GM19351 (cell line): ENCODE measurements around the gene LCAT.

ENCODE experiments used
- ATAC-seq: cut with Tn5 transposase; IDR thresholded peaks from one replicate; pipeline ENCODE4 v1.9.1; 2021; ENCODE audit warnings: mild to moderate bottlenecking, moderate library complexity; ENCODE audit not compliant: unreplicated experiment

LCAT gene

DNA sequence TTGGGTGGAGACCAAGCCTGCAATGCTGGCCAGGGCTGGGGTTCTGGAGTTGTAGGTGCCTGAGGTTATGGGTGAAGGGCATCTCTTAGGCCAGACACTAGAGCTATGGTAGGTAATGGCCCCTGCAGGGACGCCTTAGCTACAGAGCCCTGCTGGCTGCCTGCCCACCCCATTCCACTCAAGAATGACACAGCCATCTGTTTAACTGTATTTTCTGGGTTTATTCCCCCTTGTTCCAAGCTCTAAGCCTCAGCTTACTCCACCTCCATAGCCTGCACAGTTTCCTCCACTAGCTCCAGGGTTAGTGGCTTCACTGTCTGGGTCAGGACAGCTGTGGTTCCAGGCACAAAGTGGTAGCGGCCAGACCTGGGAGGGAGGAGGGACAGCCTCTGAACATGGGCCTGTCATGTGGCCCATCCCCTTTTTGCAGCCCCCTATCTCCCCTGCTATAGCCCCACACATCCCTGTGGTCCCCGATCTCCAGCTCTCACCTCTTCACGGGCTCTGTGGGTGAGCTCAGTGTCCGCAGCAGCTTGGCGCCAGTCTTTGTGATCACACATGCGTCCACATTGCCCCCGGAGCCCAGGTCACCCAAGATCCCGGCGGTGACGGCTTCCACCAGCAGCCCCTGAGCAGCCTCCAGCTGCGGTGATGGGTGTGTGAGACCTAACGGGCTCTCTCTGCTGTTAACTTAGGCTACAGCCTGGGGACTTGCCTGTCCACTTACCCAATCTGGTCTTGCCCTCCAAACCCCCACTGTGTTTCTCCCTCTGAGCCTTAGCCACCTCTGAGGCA, 9.4 kb downstream of the LCAT start:
- ATAC-seq: no peak

DNA sequence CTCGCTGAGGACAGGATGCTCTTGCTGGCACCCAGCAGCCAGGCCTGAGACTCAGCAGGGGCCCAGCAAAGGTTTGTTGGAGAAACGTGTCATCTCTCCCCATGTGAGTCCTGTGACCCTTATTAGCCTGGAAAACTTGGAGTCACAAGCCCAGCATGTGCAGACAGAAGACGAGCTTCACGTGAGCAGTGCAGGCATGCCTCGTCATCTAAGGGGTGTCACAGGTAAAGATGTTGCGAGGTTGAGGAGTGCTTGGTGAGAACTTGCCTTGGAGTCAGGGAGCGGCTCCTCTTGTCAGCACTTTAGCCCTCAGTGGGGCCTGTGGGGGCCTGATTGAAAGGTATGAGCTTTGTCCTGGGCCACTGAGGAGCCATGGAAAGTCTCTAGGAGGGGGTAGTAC, 10.1 kb downstream of the LCAT start:
- ATAC-seq: no peak

DNA sequence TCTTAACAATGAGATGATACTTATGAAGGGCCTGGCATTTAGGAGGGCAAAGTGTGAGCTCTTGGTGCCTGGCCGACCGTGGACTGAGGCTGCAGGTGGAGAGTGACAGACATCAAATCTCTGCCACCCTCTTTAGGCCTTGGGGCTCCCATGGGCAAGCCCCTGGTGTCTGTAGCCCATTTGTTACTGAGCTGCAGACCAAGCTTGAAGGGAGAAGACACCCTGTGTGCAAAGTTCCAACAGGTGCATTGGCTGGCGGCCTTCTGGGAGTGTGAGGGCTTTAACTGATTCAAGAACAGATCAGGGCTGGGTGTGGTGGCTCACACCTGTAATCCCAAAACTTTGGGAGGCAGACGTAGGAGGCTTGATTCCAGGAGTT, 11.5 kb downstream of the LCAT start:
- no peak for ATAC-seq

GRCh38 chr16:67931712-67932461, 12.0 kb downstream of the LCAT start, which contains the start of gene CTRL:
Gene CTRL (minus strand): TSS chr16:67931862. CDS start chr16:67931852, 10 bp downstream.
- no peak for ATAC-seq

- ATAC-seq: no peak
Observed at GRCh38 chr16:67930678-67931211, 13.2 kb downstream of the LCAT start.

DNA sequence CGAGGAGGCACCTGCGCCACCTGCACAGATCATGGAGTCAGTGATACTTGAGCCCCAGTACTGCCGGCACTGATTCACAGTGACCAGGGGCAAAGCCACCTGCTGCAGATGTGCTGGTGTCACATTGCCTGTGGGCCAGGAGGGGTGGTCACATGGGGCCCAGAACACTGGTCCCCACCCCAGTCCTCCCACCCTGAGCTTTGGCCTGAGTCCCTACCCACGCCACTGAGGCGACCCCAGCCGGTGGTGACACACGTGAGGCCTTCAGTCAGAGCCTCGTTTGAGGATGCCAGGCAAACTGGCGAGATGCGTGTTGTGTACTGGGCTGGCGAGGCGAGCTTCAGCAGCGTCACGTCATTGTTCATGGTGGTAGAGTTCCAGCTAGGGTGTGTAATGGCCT, 13.7 kb downstream of the LCAT start:
- ATAC-seq: no peak

- peak; percentile 53 for ATAC-seq
Observed at GRCh38 chr16:67928561-67929364, 15.2 kb downstream of the LCAT start.

DNA sequence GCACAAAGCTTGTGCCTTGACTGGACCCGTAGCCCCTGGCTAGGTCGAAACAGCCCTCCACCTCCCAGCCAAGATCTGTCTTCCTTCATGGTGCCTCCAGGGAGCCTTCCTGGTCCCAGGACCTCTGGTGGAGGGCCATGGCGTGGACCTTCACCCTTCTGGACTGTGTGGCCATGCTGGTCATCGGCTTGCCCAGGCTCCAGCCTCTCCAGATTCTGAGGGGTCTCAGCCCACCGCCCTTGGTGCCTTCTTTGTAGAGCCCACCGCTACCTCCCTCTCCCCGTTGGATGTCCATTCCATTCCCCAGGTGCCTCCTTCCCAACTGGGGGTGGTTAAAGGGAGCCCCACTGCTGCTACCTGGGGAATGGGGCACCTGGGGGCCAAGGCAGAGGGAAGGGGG, 15.8 kb downstream of the LCAT start:
- no peak for ATAC-seq

DNA sequence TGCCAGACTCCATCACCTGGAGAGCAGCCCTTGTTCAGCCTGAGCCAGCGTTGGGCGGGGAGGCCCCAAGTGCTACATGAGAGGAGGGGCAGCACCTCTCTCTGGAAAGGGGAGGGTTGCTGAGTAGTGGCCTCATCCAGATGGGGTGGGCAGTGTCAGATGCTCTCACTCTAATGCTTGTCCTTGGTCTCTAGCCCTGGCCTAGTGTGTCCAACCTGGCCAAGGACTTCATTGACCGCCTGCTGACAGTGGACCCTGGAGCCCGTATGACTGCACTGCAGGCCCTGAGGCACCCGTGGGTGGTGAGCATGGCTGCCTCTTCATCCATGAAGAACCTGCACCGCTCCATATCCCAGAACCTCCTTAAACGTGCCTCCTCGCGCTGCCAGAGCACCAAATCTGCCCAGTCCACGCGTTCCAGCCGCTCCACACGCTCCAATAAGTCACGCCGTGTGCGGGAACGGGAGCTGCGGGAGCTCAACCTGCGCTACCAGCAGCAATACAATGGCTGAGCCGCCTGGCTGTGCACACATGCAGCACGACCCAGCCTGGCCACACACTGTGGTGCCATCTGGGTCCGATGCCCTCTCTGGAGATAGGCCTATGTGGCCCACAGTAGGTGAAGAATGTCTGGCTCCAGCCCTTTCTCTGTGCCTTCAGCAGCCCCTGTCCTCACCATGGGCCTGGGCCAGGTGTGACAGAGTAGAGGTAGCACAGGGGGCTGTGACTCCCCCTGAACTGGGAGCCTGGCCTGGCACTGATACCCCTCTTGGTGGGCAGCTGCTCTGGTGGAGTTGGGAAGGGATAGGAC, 16.6 kb downstream of the LCAT start:
- ATAC-seq: no peak

GRCh38 chr16:67926181-67926750, 17.7 kb downstream of the LCAT start:
- ATAC-seq: no peak

DNA sequence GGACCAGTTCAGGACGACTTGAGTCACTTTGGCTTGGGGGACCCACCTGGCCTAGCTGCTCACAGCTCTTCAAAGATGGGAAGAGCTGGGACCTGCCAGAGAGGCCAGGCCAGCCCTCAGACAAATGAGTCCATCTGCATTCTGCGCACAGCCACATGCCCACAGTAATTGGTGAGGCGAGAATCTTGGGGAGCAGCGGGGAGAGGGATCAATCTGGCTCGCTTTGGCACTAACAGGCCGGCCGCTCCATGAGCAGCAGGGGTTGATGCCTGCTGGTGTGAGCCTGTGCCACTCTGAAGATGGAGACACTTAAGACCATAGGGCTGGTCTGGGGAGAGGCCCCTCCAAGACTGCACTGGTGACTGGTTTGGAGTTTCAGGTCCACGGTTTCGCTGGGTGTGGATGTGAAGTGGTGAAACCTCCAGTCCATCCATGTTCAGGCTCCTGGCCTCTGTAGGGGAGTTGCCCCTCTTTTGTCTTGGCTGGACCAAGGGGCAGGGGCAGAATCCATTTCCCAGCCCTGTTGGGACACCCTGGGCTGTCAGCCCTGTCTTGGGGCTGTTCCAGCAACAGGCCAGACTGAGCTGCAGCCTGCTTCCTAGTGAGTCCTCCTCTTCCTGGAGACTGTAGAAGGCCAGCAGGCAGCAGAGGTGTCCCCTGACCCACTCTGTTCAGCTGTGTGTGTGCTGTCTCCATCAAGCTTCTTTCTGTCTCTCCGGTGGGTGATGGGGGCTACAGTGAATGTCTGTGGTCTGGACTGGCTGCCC, 19.6 kb downstream of the LCAT start:
- ATAC-seq: no peak

- no peak for ATAC-seq
Observed at GRCh38 chr16:67923414-67924116, 20.4 kb downstream of the LCAT start.

DNA sequence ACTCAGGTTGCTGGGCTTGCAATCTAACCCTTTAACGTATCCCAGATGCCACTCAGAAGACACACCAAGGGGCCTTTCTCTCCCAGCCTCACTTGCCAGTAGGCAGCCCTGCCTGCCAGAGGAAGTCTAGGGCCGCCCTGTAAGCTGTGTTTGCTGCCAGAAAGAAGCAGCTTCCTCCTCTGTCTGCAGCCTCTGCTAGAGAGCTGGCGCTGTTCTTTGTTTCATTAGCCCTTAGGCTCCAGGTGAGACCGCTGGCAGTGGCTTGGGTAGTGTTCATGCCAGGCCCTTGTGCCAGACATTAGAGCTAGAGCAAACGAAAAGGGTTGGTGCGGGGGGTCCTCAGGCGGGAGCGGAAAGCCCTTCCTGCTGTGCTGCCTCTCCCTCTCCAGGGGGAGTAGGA, 21.2 kb downstream of the LCAT start:
- no peak for ATAC-seq

GRCh38 chr16:67922221-67922620, 21.7 kb downstream of the LCAT start:
- ATAC-seq: no peak

- no peak for ATAC-seq
Observed at GRCh38 chr16:67919622-67920221, 24.2 kb downstream of the LCAT start.

DNA sequence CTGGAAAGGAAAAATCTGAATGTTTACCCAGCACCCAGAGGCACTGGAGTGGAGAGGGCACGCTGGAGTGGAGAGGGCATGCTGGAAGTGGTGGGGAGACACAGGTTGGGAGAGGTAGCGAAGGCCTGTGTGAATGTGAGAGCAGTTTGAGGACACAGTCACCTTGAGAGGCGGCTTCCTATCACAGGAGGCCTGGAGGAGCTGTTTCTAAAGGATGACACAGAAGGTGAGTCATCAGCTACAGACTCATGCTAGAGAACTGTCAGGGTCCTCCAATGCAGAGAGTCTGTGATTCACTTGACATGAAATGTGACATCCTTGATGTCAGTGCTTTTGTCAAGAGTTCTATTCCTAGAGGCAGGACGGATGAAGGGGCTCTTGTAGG, 26.1 kb downstream of the LCAT start:
- ATAC-seq: no peak

GRCh38 chr16:67917140-67917851, 26.6 kb downstream of the LCAT start:
- no peak for ATAC-seq
